Stomach (tissue), 4 donors: Measurements from ENCODE around the gene HNF4A.

Experiments used
- CTCF ChIP-seq, 7 experiments: fragments of 450-650 bp in 4 of 7; fragments of 200-600 bp in 3 of 7; sonication (generic) in 3 of 7; IDR thresholded peaks; one replicate each; pipeline ENCODE4 v1.5.1; 2016 to 2019; ENCODE audit warnings: antibody characterized with exemption in 7 of 7, control low read depth in 2 of 7, mild to moderate bottlenecking in 1 of 7
- POLR2A ChIP-seq, 4 donors: fragments of 450-650 bp; IDR thresholded peaks; one replicate each; pipeline ENCODE4 v1.6.1; 2016; ENCODE audit warnings: antibody characterized with exemption in 4 of 4, control low read depth in 2 of 4, mild to moderate bottlenecking in 1 of 4, moderate library complexity in 1 of 4
- POLR2AphosphoS5 ChIP-seq, 3 donors: sonication (generic); formaldehyde crosslinking; IDR thresholded peaks; one replicate each; pipeline ENCODE4 v1.6.1; 2016; ENCODE audit warnings: antibody characterized with exemption in 3 of 3

GRCh38 chr20:44403194-44404112 lies 48.0 kb downstream of the HNF4A start:
- TF ChIP-seq POLR2A (IDR thresholded peaks at IDR 0.05) (no peak), CTCF (IDR thresholded peaks at IDR 0.05) (no peak), POLR2AphosphoS5 (IDR thresholded peaks at IDR 0.05) (no peak)
